Activated T-cell treated with anti-CD3 and anti-CD28 coated beads for 24 hours (primary cell): ENCODE measurements around the gene ELFN1.

Source experiments
- DNase-seq: peaks from one replicate; pipeline ENCODE4 v3.0.0-alpha.2; 2020; ENCODE audit warnings: low read depth

The ELFN1 gene

GRCh38 chr7:1642291-1642731 lies 27.8 kb upstream of the ELFN1 start:
- no peak for DNase-seq

GRCh38 chr7:1643270-1644092 lies 26.6 kb upstream of the ELFN1 start:
- no peak for DNase-seq

- DNase-seq, result no peak
These were observed 25.6 kb upstream of the ELFN1 start for GRCh38 chr7:1644341-1645070.

- DNase-seq, result no peak
These were observed 25.0 kb upstream of the ELFN1 start for GRCh38 chr7:1645071-1645409.

- no peak for DNase-seq
These were observed 24.6 kb upstream of the ELFN1 start for GRCh38 chr7:1645476-1645875.

GRCh38 chr7:1646391-1646790 lies 23.7 kb upstream of the ELFN1 start:
- DNase-seq, result no peak

- no peak for DNase-seq
These were observed 22.9 kb upstream of the ELFN1 start for GRCh38 chr7:1646957-1647891.

GRCh38 chr7:1647961-1648672 lies 22.0 kb upstream of the ELFN1 start:
- DNase-seq, result no peak

- no peak for DNase-seq
These were observed 20.2 kb upstream of the ELFN1 start for GRCh38 chr7:1649751-1650326.

- DNase-seq, result no peak
These were observed 19.6 kb upstream of the ELFN1 start for GRCh38 chr7:1650363-1651030.

GRCh38 chr7:1651031-1651446 lies 19.0 kb upstream of the ELFN1 start:
- DNase-seq, result no peak

- no peak for DNase-seq
These were observed 18.2 kb upstream of the ELFN1 start for GRCh38 chr7:1651891-1652290.

- DNase-seq, result no peak
These were observed 16.6 kb upstream of the ELFN1 start for GRCh38 chr7:1653500-1653899.

GRCh38 chr7:1654111-1654510 lies 16.0 kb upstream of the ELFN1 start:
- no peak for DNase-seq

- no peak for DNase-seq
These were observed 15.2 kb upstream of the ELFN1 start for GRCh38 chr7:1654738-1655475.

GRCh38 chr7:1659696-1660095 lies 10.4 kb upstream of the ELFN1 start:
- DNase-seq, result no peak

- no peak for DNase-seq
These were observed 8.6 kb upstream of the ELFN1 start for GRCh38 chr7:1661461-1661860.

GRCh38 chr7:1662101-1662500 lies 8.0 kb upstream of the ELFN1 start:
- DNase-seq, result no peak

- DNase-seq, result no peak
These were observed 7.3 kb upstream of the ELFN1 start for GRCh38 chr7:1662767-1663166.

- DNase-seq, result no peak
These were observed 6.9 kb upstream of the ELFN1 start for GRCh38 chr7:1663223-1663622.
